OCI-M2 (cell line): Measurements from ENCODE around the gene OR2T1.
"Not testable (repeated sequence)": the region's sequence is repeated elsewhere in the genome, so short reads cannot be mapped to it uniquely, and the experiment has no call there.

ENCODE experiments used
- DNase-seq: peaks from one replicate; lab custom pipeline; 2025; ENCODE audit not compliant: unreplicated experiment; lab: John Stamatoyannopoulos, UW

OR2T1 gene, protein sequence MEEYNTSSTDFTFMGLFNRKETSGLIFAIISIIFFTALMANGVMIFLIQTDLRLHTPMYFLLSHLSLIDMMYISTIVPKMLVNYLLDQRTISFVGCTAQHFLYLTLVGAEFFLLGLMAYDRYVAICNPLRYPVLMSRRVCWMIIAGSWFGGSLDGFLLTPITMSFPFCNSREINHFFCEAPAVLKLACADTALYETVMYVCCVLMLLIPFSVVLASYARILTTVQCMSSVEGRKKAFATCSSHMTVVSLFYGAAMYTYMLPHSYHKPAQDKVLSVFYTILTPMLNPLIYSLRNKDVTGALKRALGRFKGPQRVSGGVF

DNA sequence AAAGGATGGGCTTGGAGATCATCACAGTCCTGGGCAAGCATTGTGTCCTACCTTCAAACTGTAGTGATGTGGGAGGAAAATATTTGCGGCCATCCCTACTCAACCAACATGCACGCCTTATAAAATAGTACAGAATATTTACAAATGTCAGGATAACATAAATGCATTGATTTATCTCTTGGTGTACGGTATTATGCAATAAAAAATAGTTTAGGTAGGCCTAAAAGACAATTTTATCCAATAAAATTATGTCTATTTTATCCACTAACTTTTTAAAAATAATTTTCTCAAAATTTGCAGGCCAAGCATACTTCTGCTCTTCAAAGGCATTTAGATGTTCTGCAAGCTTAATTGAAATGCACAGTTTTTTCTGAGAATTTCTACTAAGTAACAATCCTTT is at the start of gene OR2T1:
OR2T1 (plus strand) TSS at position 301 of the 400 bp plus-strand sequence. CDS start 3,100 bp downstream, outside the sequence.
- no peak for DNase-seq

DNA sequence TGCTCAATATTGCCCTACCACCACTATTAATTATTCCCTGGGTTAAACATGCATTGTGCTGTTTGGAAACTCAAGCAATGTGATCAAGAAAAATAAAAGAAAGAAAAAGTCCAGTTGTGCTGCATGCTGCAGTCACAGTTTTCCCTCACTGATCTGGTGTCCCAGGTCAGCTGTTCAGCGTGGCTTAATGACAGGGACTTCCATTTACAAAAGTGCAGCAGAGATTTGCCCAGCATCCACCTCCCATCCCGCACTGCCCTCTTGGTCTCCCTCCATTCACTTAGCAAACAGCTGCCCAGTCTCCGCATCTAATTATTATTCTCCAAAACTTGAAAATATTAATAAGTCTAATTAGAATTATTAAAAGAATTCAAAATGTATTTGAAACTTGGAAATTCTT is 43.4 kb upstream of the OR2T1 start:
- no peak for DNase-seq

DNA sequence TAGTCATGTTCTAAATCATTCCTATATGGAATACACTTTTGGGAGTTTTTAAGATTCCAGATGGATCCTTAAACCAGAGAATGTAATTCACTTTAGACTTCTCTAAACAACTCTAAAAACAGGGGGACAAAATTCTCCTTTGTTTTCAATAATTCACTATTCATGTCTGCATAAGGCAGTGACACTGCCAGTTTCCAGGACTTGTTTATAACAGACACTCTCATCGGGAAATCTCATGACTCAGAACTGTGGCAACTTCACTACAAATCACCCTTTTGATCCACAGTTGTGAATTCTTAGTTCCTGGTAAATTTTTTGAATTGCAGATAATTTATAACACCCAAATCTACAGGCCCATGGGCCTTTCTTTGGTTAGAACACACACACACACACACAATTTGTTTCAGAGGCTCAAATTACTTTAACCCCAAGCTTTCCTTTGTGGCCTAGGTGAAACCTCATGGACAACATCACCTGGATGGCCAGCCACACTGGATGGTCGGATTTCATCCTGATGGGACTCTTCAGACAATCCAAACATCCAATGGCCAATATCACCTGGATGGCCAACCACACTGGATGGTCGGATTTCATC is 41.6 kb upstream of the OR2T1 start, which contains the start of gene OR2T4:
OR2T4 (plus strand) TSS at position 545 of the 595 bp plus-strand sequence; CDS start at position 545, 0 bp downstream.
- no peak for DNase-seq

DNA sequence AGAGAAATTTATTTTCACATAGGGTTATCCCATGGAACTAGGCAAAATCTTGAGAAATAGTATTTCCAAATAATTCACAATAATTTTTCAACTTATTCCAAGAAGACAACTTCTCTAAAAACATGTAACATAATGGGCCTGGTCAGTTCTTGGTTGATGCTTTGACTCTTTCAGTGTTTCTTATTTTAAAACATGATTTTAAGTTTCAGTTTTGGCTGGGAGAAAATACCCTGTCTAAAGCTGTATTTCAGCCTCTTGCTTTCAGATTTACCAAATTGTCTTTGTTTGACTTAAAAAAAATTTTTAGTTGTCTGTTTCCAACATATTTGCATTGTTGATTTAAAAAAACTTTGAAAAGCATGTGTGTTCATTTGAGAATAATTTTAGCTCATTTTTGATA is 36.2 kb upstream of the OR2T1 start:
- no peak for DNase-seq

DNA sequence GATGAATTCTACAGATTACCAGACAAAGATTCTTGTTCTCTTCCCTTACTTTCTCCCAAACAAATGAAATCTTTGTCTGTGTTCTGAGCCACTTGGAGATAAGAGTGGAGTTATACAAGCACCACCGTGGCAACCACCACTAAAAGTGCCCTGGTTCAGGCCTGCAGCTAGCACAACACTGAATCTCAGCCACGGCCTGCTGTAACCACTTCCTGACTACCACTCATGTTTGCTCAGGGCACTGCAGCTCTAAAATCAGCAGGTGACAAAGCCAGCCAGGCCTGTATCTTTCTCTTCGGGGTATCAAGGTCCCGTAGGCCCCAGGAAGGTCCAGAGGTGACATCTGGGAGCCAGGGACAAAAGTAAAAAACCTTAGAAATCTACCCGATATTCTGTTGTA is 30.5 kb upstream of the OR2T1 start:
- no peak for DNase-seq

DNA sequence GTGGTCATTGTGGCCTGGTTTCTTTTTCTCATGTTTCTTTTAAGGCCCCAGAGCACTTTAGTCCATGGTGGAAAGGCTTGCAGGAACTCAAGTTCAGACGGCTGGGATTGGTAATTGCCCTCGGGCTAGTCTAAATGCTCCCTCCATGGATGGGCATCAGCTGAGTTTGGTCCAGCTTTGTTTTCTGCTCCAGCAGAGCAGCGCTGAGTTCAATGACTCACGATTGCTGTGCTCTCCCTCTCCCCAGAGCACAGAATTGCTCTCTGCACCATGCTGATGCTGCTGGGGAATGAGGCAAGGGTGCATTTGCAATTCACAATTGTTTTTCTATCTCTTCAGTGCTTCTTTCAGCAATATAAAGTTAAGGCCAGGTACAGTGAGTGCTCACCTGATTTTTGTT is 29.1 kb upstream of the OR2T1 start:
- DNase-seq = no peak

DNA sequence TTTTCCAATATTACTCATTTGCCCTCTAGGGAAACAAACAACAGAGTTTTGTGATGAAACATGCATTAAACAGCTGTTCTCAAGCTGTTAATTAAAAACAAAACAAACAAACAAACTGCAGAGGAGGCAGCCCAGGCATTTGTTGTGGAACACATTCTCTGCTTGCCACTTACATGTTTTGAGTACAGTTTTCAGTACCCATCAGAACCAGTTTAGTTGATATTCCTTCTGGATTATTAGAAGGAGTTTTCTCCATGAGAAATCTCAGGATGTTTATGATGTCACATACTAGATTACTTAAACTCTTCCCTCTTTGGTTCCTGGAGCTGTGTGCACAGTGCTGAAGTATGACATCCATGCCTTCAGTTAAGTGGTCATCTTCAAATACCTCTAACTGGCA is 27.4 kb upstream of the OR2T1 start, which contains the start of gene OR2T6:
OR2T6 (plus strand) TSS at position 301 of the 400 bp plus-strand sequence. CDS start 11,863 bp downstream, outside the sequence.
- DNase-seq = no peak

DNA sequence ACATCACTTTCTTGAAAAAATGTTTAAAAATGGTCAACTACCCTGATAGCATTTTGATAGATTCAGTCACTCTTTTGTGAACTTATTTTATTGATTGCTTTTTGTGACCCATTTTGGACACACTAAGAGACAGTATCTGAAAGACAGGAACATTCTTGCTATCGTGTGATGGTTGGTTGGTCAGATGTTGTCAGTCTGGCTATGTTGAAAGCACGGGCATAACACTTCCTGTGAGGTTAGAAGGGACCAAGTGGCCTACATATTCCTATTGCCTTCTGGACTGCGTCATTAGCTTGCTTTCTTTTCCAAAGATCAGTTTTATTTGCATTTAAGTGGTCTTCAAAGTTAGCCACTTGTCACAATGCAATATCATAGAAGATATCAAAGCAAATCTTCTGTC is 25.9 kb upstream of the OR2T1 start:
- no peak for DNase-seq

DNA sequence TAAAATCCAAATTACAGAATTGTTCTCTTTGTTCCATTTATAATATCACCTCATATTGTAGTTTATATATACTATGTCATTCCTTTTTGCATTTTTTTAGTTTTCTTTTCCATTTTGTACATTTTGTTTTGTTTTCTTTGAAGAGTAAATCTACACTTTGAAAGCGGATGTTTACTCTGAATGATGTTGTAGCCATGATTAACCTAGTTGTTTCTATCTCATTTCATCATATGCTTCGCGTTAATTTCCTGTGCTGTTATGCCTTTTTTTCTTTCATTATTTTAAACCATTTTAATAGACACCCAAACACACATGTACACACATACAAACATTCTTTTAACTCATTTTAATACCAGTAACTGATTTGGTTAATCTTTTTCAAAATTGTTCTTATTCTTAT is 22.0 kb upstream of the OR2T1 start:
- no peak for DNase-seq

DNA sequence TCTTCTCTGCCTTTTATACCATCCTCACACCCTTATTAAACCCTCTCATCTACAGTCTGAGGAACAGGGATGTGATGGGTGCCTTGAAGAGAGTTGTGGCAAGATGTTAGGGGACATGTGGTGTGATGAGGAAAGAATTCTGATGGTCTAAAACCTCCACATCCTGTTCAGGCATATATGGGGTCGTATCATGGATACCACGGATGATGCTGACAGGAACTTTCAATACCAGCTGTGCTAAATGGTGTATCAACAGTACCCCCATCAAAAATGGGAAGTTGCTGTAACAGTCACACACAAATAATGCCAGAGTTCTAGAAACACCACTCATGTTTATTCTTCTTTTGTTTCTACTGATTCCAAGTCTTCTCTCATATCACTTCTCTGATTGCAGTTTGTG is 14.4 kb upstream of the OR2T1 start:
- no peak for DNase-seq

DNA sequence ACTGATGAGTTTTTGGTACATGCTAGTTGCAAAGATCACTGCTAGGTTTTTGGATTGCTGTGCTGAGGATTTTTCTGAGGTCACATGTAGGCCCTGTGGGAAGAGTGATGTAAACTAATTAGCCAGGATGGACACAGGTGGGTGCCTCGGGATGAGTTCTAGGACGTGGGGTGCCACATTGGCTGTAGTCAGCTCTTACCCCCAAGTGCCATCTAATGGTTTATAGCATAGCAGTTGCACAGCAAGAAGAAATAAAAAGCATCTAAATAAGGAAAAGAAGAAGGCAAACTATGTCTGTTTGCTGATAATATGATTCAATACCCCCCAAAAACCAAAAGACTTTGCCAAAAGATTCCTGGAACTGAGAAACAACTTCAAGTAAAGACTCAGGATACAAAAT is 9.8 kb upstream of the OR2T1 start:
- no peak for DNase-seq

DNA sequence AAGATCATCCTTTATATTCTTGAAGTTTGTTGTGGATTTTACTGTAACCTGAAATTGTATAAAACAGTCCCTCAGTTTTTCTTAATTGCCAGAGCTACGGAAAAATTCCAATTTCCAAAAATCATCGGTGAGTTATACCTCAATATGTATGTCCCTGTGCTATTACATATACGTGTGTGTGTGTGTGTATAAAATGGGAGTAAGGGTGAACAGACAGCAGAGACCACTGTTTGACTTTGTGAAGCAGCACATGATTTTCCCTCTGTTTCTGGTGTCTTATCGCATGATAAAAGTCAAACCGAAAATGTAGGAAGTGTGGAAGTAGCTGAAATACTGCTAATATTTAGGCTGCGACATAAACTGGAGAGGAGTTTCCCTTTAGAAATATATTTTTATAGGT is 1.2 kb downstream of the OR2T1 start:
- no peak for DNase-seq

DNA sequence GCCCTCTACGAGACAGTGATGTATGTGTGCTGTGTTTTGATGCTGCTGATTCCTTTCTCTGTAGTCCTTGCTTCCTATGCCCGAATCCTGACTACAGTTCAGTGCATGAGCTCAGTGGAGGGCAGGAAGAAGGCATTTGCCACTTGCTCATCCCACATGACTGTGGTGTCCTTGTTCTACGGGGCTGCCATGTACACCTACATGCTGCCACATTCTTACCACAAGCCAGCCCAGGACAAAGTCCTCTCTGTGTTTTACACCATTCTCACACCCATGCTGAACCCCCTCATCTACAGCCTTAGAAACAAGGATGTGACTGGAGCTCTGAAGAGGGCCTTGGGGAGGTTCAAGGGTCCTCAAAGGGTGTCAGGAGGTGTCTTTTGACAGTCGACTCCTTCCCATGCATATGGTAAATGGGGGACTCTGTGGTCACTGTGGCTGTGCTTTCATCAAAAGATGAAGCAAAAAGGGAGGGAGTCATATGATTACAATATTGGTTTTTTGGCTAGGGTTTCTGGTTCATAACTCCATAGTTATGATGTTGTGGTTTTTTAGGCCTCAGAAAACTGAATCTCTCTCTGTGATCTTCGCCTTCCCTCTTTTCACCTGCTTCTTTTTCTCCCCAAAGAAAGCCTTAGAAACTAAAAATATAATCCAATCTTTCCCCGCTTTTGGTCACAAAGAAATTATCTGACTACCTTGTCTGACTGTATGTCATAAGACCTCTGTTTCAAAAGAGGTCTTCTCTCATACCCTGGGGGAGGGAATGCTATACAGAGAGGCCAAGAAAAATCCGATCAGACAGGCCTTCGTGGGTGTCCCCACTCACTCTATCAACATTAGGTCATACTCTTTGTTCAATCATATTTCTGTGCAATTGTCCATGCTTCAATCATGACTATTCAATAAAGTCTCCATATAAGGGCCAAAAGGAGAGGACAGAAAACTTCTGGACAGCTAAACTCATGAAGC is 4.2 kb downstream of the OR2T1 start:
- no peak for DNase-seq

DNA sequence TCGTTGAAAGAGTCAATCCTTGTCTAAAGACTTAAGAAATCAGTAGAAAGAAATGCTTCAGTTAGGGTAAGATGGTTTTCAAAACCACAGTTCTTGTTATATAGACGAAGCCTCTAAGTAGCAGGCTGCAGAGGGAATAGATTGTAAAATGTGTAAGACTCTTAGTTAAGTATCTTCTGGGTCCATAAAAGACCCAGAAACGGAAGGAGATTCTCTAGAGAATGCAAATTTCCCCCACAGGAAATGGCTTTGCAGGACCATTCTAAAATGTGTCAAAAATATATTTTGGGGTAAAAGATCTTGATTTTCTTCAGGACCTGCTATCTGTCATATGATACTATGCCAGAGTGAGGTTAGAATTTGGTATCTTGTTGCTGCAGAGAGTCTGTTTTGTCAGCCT is 13.4 kb downstream of the OR2T1 start:
- no peak for DNase-seq

DNA sequence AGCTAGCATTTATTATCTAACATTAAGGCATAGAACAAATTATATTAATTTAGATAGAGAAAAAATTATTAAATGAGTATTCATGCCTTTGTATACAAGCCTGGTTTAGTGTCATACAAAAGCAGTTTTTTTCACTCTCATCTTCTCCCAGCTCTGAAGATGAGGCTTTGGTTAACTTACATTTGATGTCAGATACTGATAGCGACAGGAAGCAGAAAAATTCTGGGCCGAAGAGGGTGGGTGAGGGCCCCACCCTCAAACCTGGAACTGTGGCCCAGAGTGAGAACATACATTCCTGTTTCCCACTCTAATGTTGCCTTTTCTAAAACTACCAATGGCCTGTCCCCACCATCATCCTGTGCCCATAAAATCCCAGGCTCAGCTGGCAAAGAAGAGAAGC is 15.0 kb downstream of the OR2T1 start:
- DNase-seq = no peak

DNA sequence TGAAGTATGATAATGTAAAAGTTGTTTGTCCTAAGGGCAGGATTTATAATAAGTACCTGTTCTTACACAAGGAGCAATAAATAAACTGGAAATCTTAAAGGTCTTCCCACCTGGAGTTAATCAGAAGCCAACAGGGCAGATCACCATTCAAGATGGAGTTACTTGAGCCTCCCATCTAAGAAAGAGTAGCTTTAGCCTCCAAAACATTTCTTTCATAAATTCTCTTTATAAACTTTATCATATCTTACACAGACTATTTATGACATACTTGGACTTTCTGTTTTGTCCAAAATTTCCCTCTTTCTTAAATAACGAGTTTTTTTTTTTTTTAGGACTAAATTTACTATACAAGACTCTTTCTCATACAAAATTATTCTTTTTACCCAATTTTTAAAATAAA is 18.5 kb downstream of the OR2T1 start:
- no peak for DNase-seq

DNA sequence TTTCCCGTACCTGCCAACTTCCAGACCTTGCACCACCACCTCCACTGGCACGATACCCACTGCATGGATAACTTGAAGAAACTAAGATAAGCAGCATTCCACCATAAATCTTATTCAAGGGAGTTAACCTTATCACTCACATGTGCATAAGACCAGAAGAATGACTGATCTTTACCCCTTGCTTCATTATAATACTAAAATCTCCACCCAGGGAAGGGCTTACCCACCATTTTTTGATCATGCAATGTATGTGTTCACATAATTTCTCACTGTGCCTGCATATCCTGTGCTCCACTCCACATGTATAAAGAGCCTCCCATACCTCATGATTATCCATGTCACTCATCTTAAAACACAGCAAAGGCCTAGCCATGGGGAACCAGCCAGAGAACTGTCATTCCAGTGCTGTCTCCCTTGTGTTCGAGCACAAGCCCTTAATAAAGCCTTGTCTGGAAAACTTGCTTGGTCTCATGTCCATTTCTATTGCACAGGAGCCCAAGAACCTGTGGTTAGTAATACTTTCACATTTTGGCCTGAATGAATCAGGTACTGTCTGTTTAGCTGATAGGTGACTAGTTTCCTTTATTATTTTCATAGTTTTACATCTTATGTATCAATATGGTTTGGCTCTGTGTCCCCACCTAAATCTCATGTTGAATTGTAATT is 24.8 kb downstream of the OR2T1 start:
- DNase-seq = not testable (repeated sequence)

DNA sequence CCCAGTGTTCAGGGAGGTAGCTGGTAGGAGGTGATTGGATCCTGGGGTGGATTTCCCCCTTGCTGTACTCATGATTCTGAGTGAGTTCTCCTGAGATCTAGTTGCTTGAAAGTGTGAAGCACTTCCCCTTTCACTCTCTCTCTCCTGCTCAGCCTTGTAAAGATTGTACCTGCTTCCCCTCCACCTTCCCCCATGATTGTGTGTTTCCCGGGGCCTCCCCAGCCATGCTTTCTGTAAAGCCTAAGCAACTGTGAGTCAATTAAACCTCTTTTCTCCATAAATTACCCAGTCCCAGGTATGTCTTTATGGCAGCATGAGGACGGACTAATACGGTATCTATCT is 25.3 kb downstream of the OR2T1 start:
- not testable (repeated sequence) for DNase-seq

DNA sequence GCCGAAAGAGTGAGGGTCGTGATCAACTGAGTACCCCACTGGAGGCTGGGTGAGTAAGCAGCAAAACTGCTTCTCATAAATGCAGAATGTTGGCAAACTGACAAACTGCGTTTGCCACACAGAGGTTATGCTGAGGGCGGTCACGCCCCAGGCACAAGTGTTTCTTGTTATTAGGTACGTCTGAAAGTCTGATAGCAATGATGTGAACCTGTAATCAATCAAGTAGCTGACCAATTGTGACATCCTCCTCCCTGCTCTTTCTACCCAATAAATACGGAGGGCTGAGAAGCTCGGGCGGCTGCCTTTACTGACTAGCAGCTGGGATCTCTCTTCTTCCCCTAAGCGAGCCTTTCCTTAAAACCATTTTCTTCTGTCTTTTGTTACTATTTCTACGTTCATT is 28.8 kb downstream of the OR2T1 start:
- DNase-seq = not testable (repeated sequence)

DNA sequence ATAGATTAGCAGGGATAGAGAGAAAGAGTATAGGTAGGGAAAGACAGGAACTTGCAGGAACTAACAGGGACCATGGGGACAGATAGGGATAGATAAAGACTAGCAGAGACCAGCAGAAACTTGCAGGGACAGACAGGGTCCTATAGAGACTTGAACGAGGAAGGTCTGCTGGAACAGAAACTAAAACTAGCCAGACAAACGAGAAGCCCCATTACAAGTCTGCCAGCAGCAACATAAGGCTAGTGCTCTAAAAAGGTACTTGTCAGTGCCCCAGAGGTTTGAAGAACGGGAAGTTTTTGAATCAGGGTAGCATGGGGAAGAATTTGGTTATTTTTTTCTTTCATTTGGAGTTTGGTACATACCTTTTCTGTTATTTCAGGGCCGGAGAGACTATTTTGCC is 29.4 kb downstream of the OR2T1 start:
- DNase-seq = not testable (repeated sequence)

DNA sequence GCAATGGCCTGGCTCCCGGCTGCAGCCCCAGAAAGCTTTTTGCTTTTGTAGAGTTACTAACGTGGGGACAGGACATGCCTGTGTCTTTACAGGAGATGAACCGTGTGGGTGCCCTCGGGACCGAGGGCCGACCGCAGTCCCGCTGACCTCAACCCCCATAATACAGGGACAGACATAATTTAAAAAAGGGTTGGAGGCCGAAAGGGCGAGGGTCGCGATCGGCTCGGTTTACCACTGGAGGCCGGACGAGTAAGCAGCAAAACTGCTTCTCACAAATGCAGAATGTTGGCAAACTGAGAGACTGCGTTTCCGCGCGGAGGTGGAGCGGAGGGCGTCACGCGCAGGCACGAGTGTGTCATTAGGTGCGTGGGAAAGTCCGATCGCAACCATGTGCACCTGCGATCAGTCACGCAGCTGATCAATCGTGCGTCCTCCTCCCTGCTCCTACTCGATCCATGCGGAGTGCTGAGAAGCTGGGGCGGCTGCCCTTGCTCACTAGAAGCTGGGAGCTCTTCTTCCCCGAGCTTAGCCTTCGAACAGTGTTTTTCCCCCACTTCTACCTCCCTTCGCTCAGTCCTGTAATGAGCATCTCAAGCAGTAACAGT is 31.1 kb downstream of the OR2T1 start:
- DNase-seq = not testable (repeated sequence)
